K562 (cell line): Measurements from ENCODE around the gene ACYP2. TPM values are rescaled to one million over a fixed set of nuclear protein-coding genes. Genes with fewer than 3 reads are reported as not detected.

Source experiments
- CHD7 ChIP-seq: fragments of 200-600 bp; sonication (generic); IDR thresholded peaks from one replicate; pipeline ENCODE4 v1.6.1; 2012; ENCODE audit warnings: mild to moderate bottlenecking, low read depth, low read length, inconsistent platforms
- JUN ChIP-seq, 2 experiments: sonication (generic) in 1 of 2; formaldehyde crosslinking in 1 of 2; IDR thresholded peaks; 2 replicates each; pipeline versions ENCODE4 v1.6.1 to v1.8.0; 2012 to 2022; ENCODE audit warnings: borderline replicate concordance in 2 of 2, mild to moderate bottlenecking in 2 of 2, improper control_type of control experiment in 1 of 2, low read depth in 1 of 2, low read length in 1 of 2, missing genetic modification reagents in 1 of 2
- LEF1 ChIP-seq: fragments of 450-650 bp; IDR thresholded peaks from 2 replicates; pipeline ENCODE4 v1.6.1; 2016; ENCODE audit warnings: mild to moderate bottlenecking
- MAFK ChIP-seq: IDR thresholded peaks from 2 replicates; pipeline ENCODE4 v1.6.1; 2011; ENCODE audit warnings: low read length, improper control_type of control experiment
- POLR2A ChIP-seq: fragments of 450-650 bp; conservative IDR thresholded peaks from 2 replicates; pipeline ENCODE4 v1.6.1; 2016
- TAL1 ChIP-seq: fragments of 450-650 bp; IDR thresholded peaks from 2 replicates; pipeline ENCODE4 v1.6.1; 2016; ENCODE audit warnings: mild to moderate bottlenecking
- ZNF12 ChIP-seq: sonication (generic); formaldehyde crosslinking; IDR thresholded peaks from 2 replicates; pipeline ENCODE4 v1.4.0; 2020; ENCODE audit warnings: mild to moderate bottlenecking, missing genetic modification reagents
- ZNF77 ChIP-seq: fragments of 250-450 bp; sonication (Bioruptor Pico); IDR thresholded peaks from 2 replicates; pipeline ENCODE4 v1.5.0; 2020
- polyA plus RNA-seq, 8 experiments: library from polyadenylated mRNA; depleted of rRNA in 4 of 8; stranded (reverse) in 5 of 8; unstranded in 3 of 8; fragments of >200 nt; fragmentation: Nextera tagmentation in 2 of 8; fragmentation: Illumina TruSeq in 1 of 8; extraction: Ambion mirVana in 2 of 8; extraction: Trizol in 1 of 8; gene quantifications; 2 replicates each; pipeline versions ENCODE4 v1.2.1 to v1.2.3, GENCODE V29; 2011 to 2014; ENCODE audit warnings: inconsistent platforms in 1 of 8, missing spikeins in 1 of 8
- total RNA-seq, 7 experiments: library from RNA; depleted of rRNA in 6 of 7; stranded (reverse); fragments of >200 nt in 6 of 7; fragmentation: Illumina TruSeq in 2 of 7; extraction: Trizol in 2 of 7; gene quantifications; 2 replicates each; pipeline versions ENCODE4 v1.2.1 to v1.2.3, GENCODE V29; 2011 to 2021; ENCODE audit warnings: low replicate concordance in 1 of 7
- TF ChIP-seq, protein P1 (sequence below): fragments of 450-650 bp; IDR thresholded peaks from 2 replicates; pipeline ENCODE4 v1.6.1; 2018; ENCODE audit not compliant: partially characterized antibody
- TF ChIP-seq, protein P2 (sequence below): fragments of 450-650 bp; IDR thresholded peaks from 2 replicates; pipeline ENCODE4 v1.6.1; 2016; ENCODE audit warnings: antibody characterized with exemption
- TF ChIP-seq, protein P3 (sequence below), 2 experiments: fragments of 250-450 bp in 1 of 2; fragments of 450-650 bp in 1 of 2; sonication (Bioruptor Pico) in 1 of 2; IDR thresholded peaks; 2 replicates each; pipeline versions ENCODE4 v1.6.1 to v1.8.0; 2016 to 2021; ENCODE audit warnings: mild to moderate bottlenecking in 2 of 2, moderate library complexity in 2 of 2, missing compliant biosample characterization in 1 of 2, missing genetic modification characterization in 1 of 2

The ACYP2 gene
- total and polyA plus RNA-seq, 9 of the 15 experiments (the other 6 are each of a cell fraction or from before 2014, with no cell fraction given), result 1.0 to 4.1 (median 2.0) TPM

DNA sequence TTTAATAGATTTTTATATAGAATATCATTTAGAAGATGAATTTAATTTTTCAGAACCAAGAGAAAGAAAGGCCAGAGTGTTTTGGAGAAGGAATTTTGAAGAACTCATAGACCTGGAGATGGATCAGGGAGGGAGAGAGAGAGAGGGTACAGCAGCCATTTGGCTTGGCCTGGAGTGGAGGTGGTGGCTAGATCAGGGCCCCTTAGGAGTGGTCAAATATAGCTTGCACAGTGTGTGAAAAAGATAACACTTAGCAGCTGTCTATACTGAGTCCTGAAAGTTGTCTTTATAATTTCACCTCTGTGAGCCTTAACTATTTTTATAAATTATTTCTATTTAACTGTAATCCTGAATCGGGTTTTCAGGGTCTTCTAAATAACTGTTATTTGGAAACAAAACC, 38.8 kb upstream of the ACYP2 start (continued):
- TF ChIP-seq CHD7 (no peak), JUN (IDR thresholded peaks at IDR 0.05; ENCODE audit: borderline replicate concordance, low read depth, low read length) (no peak), JUN (CRISPR knock-in tag; IDR thresholded peaks at IDR 0.05; ENCODE audit: borderline replicate concordance) (no peak), TAL1 (peak; percentile 59; the same call in 1 of the 2 replicates), LEF1 (no peak), MAFK (no peak), POLR2A (no peak), ZNF12 (no peak), ZNF77 (no peak)
- TF ChIP-seq, protein P1, sequence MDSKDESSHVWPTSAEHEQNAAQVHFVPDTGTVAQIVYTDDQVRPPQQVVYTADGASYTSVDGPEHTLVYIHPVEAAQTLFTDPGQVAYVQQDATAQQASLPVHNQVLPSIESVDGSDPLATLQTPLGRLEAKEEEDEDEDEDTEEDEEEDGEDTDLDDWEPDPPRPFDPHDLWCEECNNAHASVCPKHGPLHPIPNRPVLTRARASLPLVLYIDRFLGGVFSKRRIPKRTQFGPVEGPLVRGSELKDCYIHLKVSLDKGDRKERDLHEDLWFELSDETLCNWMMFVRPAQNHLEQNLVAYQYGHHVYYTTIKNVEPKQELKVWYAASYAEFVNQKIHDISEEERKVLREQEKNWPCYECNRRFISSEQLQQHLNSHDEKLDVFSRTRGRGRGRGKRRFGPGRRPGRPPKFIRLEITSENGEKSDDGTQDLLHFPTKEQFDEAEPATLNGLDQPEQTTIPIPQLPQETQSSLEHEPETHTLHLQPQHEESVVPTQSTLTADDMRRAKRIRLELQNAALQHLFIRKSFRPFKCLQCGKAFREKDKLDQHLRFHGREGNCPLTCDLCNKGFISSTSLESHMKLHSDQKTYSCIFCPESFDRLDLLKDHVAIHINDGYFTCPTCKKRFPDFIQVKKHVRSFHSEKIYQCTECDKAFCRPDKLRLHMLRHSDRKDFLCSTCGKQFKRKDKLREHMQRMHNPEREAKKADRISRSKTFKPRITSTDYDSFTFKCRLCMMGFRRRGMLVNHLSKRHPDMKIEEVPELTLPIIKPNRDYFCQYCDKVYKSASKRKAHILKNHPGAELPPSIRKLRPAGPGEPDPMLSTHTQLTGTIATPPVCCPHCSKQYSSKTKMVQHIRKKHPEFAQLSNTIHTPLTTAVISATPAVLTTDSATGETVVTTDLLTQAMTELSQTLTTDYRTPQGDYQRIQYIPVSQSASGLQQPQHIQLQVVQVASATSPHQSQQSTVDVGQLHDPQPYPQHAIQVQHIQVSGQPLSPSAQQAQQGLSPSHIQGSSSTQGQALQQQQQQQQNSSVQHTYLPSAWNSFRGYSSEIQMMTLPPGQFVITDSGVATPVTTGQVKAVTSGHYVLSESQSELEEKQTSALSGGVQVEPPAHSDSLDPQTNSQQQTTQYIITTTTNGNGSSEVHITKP, result no peak
- TF ChIP-seq, protein P2, sequence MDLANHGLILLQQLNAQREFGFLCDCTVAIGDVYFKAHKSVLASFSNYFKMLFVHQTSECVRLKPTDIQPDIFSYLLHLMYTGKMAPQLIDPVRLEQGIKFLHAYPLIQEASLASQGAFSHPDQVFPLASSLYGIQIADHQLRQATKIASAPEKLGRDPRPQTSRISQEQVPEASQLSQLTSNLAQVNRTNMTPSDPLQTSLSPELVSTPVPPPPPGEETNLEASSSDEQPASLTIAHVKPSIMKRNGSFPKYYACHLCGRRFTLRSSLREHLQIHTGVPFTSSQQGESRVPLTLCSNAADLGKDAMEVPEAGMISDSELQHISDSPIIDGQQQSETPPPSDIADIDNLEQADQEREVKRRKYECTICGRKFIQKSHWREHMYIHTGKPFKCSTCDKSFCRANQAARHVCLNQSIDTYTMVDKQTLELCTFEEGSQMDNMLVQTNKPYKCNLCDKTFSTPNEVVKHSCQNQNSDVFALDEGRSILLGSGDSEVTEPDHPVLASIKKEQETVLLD, result no peak
- TF ChIP-seq, protein P3, sequence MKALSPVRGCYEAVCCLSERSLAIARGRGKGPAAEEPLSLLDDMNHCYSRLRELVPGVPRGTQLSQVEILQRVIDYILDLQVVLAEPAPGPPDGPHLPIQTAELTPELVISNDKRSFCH (CRISPR knock-in tag; IDR thresholded peaks at IDR 0.05), result no peak
- TF ChIP-seq, protein P3 (tag; IDR thresholded peaks at IDR 0.05), result no peak
